Head of caudate nucleus (tissue), 42 donors: Measurements from ENCODE around the gene DOK6.

ENCODE experiments used
- DNase-seq, 42 donors: peaks; one replicate each; pipeline versions ENCODE4 v3.0.0 to v3.0.0-alpha.2; 2020 to 2021; ENCODE audit warnings: mixed read lengths in 7 of 42
- intact Hi-C: fragments of 100-400 bp; cut with DNase I; formaldehyde crosslinking; loops from one replicate; pipeline ENCODE4 v1.15.0; 2022

The DOK6 gene

DNA sequence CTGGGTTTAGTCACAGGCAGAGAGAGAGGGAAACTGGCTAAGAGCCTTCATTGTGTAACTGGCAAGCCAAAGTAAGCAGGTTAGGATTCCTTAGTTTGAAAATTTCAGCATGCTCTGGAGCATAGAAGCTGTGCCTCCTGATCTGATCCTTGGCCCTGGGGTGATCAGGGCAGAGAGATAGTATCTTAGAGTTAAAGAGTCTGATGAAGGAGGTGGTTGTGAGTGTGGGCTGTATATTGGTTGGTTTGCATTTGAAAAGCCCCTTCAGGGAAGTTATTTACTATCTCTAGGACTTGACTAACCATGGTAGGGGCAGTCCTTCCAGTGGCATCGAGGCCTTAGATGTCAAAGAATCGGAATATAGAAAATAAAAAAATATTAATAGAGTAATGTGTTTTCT, 316.9 kb downstream of the DOK6 start:
- intact Hi-C loops = no loop called here

DNA sequence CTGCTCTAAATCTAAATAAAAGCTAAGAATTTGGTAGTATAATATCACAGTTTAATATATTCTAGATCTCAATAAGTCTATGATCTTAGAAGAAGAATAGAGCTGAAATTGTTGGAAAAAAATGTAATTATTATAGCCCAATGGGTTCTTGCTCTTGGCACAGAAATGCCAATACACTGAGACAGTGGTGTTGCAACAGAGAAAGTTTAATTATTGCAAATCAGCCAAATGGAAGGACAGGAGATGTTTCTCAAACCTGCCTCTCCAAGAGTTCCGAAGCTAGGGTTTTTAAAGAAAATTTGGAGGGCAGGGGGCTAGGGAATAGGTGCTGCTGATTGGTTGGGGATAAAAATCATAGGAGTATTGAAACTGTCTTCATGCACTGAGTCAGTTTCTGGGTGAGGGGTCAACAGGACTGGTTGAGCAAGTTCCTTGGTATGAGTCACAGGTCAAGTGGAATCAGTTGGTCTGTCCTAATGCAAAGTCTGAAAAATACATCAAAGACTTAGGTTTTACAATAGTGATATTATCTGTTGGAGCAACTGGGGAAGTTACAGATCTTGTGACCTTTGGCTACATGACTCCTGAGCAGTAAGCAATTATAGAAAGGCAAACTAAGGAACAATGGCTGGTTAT, 318.3 kb downstream of the DOK6 start:
- no peak for DNase-seq
- intact Hi-C loops = no loop called here

More for the DNA sequence above, 316.9 kb downstream of the DOK6 start:
- DNase-seq = no peak

DNA sequence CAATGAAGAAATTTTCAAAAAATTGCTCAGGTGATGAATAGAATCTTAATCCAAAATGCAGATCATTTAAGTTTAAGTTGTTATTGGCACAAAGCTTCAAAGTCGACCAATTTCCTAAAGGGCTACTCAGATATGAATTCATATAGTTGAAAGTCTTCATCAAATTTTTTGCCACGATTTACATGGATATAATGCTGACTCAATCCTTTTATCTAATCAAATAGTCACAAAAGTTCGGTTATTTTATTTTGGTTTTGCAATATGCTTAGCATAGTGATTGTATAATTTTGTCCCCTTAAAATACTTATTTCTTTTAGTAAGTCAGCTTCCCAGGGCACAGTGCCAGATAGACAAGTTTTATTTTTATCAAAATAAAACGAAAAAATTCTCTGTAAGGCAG, 319.7 kb downstream of the DOK6 start:
- no peak for DNase-seq
- intact Hi-C loops = no loop called here

DNA sequence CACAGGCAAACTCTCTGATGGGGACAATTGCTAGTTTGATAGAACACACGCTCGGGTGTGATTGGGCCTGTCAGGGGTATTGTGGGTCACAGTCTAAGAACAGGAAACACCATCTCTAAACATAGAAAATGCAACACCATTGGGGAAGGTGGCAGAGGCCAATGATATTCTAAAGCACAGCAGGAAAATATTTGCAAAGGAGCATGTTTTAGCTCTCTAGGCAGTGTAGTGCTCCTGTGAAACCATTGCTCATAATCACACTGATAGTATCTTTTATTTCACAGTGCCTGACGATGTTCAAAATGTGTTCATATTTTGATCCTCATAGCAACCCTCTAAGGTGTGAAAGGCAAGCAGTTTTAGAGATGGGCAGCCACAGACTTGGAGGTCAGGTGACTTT, 322.7 kb downstream of the DOK6 start:
- intact Hi-C loops = no loop called here
- no peak for DNase-seq

DNA sequence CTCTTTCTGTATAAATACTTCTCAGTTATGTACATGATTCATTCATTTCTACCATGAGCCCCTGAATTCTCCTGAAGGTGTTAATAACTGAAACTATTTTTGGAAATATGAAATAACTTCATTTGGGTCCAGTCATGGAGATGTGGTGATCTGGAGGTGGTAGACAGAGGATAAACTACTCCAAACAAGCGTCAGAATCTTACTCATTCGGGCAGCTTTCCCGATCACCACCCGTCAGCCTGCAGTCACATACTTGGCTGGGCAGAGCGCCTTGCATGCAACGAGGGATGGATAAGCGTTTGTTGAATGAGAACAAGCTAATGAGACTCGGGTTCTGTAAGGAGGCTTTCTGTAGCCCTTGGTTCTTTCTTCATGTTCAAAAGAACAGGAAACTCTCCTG, 324.3 kb downstream of the DOK6 start:
- intact Hi-C loops = no loop called here

DNA sequence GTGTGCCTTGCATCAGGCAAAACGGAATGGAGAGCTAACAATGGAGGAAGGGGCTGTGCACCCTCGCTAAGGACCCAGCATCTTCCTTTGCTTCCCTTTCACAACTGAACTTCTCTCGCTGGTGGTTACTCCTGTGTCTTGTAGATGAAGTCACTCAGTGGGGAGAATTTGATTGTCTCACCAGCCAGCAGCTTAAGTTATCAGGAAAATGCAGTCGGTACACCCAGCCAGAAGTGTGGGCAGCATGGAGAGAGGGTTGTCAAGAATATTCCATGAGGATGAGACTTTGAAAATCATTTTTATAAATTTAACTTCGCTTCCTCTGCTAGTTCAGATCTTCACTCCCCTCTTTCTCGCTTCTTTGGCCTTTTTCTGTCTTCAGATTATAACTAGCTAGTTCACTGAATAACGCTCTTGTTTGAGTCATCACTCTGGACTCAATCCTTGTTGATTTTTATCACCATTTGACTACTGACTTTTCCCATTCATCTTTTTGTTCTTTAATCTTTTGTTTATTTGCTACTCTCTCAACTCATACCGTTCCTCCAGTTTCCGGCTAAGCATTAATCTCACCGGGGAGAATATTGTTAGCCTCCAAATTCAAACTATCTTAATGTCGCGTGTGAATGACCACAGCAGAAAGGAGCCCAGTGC, 325.3 kb downstream of the DOK6 start:
- intact Hi-C loops = no loop called here
- peak in 4 of 42 donors; percentile 3 to 52 (median 10) for DNase-seq

More for the DNA sequence above, 324.3 kb downstream of the DOK6 start:
- DNase-seq = no peak

DNA sequence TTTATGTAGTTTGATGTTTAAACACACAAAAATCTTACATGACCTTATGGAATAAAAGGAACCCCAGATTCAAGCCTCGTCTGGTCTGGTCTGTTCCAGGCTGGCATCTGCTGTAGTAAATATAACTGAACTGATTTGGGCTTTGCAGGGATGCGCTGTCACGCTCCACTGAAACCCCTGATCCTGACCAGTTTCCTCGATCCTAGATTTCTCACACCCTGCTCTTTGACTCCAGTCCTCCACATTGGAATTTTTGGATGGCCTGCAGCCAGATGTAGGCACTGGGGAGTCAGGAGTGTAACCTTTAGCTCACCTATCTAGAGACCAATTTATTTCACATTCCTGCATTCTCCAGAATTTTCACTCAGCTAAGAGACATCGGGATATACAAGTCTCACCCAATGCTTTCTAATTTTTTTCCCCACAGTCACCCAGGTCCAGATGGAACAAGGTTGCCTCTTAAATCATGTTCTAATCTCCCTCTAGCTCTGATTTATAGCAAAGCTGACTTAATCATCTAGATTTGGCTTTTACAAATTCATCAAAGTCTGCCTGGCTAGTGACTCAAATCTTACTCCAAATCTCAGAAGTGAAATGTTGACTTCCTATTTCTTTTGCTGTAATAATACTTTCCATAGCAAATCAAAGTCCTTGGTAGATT, 327.4 kb downstream of the DOK6 start:
- intact Hi-C loops = no loop called here
- no peak for DNase-seq

DNA sequence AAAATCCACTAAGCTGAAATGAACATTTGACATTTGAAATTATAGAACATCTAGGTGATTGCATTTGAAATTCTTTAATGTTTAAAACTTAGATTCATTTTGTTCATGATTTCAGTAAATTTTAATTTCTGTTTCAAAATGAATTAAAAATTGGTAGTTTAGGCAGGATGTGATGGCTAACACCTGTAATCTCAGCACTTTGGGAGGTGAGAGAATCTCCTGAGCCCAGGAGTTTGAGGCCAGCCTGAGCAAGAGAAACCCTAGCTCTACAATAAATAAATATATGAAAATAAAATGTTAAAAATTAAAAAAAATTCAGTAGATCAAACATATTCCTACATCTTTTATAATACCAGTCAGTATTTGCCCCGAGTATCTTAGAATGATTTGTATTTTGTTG, 330.0 kb downstream of the DOK6 start:
- DNase-seq = no peak
- intact Hi-C loops = no loop called here

DNA sequence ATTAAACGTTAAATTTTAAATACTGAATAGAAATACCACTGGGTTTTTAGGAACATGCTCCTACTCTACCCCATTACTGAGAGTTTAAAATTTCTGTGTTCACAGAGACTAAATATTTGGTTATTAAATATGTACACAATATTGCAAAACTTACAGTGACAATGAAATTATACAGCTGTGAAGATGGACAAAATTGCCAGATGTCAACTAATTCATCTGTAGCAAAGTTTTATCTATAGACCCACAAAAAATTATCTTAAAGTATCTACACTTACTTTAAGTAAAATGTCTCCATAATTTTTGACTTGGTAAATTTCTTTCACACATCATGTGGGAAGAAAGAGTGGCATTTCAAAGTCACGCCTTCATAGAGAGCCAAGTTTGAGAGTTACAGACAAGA, 333.8 kb downstream of the DOK6 start:
- no peak for DNase-seq
- intact Hi-C loops = no loop called here

DNA sequence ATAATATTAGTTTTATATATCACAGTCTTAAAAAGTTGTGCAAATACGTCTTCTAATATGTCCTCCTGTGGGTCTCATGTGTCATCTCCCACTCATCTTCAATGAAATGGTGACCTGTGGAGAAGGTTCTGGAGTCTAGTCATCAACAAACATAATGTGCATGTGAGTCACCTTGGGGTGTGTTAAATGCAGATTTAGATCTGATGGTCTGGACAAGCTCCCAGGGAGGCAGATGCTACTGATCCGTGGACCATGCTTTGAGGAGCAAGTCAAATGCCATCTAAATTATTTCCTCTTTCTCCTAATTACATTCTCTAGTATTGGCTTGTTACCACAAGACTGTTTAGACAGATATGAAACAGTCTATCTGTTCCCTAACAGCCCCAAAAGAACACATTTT, 336.0 kb downstream of the DOK6 start:
- DNase-seq = no peak
- intact Hi-C loops = no loop called here

DNA sequence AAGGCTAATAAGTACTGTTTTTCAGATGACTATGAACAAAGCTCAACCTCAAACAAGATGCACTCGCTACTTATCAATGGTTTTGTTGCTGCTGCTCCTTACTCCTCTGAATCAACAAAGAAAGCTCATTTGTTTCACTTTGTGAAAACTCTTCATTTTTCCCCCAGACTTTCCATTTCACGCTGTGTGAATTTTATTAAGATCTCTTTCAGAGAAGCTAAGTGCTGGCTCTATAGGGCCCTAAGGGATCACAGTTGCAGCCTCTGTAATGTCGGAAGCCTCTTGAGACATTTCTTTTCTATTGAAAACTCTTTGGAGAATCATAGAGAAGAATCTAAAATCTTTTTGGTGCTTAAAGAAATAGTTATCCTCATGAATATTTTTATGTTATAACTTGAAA, 337.2 kb downstream of the DOK6 start:
- no peak for DNase-seq
- intact Hi-C loops = no loop called here

DNA sequence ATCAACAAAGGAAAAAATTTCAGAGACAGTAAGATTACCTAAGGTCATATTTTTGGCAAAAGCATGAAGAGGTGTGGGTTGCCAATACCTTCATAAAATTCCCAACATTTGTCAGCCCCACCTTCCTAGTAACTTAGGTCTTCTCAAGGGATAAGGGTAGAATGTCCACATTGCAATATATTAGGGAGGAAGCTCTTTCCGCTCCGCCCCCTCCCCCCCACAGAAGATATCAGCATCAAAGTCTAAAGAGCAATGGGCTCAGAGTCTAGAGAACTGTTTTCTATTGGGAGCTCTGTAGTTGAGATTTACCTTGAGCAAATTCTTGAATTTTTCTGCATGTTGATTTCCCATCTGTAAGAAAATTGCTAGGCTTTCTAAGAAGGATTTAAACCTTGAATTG, 346.7 kb downstream of the DOK6 start:
- intact Hi-C loops = no loop called here
- DNase-seq = no peak

DNA sequence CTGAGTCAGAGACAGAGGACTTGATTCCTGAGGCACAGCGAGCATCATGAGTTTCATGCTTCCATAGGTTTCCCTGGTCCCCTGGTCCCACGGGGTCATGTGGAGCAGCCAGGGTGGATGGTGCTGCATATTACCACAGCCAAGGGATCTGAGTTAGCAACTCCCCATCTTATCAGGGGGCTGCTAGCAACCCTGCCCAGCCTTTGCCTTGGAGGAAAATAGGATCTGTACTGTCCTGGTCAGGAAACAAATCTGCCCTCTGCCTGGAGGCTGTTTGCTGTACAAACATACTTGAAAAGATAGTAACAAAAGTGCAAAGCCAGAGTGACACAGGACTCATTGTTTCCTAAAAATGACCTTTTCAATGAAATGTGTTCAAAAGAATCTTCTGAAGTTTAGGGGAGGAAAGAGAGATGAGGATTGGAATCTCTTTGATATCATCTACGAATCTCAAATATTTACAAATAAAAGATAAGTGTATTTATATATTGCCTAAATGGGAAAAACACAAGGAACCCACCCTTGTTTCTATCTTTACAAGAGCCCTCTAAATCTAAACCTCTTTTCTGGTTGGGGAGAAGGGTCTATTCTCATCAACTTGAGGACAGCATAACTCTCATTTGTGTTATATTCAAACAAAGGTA, 352.2 kb downstream of the DOK6 start:
- no peak for DNase-seq
- intact Hi-C loops = no loop called here

DNA sequence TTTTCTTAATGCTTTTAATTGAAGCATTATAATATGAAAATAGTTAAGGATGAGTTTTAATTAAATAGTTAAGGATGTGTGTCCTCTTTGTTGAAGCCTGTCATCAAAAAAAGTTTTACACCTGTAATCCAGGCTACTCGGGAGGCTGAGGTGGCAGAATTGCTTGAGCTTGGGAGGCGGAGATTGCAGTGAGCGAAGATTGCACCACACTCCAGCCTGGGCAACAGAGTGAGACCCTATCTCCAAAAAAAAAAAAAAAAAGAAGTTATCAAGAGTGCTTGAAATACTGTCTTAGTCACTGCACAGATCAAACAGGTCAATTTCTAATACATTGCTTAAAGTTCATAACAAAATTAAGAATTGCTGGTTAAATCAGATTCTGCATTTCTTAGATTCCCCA, 353.4 kb downstream of the DOK6 start:
- DNase-seq = no peak
- intact Hi-C loops = no loop called here

DNA sequence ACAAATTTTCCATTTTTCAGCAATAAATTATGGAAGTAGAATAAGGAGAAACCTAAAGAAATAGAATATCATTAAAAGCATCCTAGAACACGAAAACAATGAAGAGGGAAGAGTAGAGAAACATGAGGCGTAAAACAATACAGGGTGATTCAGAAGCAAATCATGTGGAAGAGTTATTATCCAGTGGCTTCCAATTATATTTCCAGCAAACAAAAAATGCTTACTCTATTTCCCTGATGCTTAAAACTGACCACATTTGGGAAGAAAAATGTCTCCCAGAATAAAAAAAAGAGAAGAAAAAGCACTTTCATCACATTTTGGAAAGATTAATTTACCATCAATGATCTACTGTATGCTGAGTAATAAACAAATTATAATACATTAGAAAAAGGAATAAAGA, 354.4 kb downstream of the DOK6 start:
- intact Hi-C loops = no loop called here
- no peak for DNase-seq

DNA sequence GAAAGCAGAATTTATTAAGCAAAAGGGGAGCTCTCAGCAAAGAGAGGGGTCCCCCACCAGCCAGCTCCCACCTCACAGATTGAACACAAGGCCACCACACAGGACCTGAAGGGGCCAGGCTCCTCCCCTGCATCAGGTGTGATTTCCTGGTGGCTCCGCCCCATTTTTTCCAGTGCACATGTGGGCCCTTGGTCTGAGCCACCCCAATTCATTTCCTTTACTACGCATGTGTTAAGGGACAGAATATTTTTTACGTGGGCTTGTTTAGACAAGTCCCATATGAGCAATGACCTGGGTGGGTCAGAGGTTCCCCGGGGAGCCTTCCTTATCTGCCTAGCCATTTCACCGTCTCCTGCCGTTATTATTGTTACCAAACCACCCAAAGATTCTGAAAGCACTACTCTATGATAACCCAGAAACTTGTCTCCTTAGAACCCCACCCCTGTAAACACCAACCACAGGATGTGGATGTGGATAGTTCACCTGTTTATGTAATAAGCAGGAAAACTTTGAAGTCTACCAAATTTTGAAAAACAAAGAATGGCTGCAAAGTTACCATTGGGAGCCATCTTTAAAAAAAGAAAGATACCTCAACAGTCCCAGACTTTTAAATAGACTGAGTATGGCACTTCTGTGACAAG, 355.3 kb downstream of the DOK6 start:
- no peak for DNase-seq
- intact Hi-C loops = no loop called here

DNA sequence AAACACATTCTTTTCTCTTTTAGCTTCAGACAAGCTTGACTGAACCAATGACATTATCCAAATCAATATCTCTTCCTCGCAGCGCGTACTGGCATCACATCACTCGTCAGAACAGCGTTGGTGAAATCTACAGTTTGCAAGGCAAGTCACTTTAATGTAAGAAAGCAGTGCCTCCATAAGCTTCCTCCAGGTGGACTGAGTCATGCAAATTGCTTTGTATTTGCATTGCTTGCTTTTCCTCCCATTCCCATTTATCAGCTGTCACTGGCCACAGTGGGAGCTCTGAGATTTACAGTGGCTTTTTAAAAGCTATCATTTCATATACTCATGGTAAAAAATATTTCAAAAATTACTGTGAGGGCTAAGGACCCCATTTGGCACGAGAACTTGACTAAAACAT, 357.0 kb downstream of the DOK6 start:
- intact Hi-C loops = no loop called here
- peak in 25 of 42 donors; percentile 2 to 73 (median 34) for DNase-seq

DNA sequence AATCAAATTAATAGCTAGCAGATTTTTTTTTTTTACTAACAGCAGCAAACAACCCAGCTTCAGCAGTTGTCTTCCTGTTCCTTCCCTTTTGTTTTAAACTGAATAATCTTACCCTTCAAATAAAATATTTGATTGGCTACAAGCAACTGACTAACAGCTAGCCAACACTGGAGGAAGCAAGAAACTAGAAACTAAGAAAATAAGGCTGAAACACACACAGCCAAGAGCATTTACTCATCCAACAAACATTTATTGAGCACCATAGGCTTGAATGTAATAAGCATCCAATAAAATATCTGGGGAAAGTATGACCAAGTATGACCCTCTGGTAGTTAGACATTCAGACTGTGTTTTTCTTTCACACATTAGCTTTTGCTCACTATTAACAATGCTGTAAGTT, 357.8 kb downstream of the DOK6 start:
- DNase-seq = no peak
- intact Hi-C loops = no loop called here

DNA sequence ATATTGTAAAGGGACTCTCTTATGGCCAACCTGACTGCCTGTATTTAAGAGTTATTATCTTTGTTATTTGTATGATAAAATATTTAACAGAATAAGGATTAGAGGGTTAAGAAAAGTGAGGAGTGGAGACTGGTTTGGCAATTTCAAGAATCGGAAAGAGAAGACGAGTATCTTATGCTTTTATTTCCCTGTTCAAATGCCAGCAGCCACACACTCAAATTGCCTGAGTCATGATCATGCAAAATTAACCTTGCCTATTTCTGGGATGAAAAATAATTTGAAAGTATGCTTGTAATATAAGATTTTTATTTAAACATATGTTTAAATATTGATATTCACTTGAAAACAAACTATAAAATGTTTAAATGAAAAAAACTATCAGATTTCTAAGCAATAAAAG, 358.4 kb downstream of the DOK6 start:
- no peak for DNase-seq
- intact Hi-C loops = no loop called here

DNA sequence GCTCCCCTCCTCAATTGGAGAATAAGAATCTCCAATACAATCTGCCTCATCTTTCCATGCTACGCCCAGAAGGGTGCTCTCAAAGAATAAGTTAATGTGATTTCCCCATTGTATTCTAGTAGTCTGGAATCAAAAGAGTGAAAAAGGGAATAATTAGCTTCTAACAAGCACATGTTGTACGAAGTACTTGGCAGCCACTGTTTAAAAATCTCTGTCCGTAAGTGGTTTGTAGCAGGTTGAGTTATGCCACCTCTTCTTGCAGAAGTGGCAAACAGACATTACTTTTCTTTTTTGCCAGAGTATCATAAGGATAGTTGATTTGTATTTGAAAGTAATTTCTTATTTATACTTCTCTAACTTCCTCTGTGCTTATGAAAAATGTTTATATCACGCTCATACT, 362.3 kb downstream of the DOK6 start:
- intact Hi-C loops = no loop called here
- no peak for DNase-seq
